Activated effector memory CD4-positive, alpha-beta T cell treated with anti-CD3 and anti-CD28 coated beads, Interleukin-2, amount 50 U/mL, for 16 hours (primary cell): ENCODE data around the gene CTTN.

ENCODE experiments used
- DNase-seq: peaks from one replicate; pipeline ENCODE4 v3.0.0-alpha.2; 2020

CTTN gene

DNA sequence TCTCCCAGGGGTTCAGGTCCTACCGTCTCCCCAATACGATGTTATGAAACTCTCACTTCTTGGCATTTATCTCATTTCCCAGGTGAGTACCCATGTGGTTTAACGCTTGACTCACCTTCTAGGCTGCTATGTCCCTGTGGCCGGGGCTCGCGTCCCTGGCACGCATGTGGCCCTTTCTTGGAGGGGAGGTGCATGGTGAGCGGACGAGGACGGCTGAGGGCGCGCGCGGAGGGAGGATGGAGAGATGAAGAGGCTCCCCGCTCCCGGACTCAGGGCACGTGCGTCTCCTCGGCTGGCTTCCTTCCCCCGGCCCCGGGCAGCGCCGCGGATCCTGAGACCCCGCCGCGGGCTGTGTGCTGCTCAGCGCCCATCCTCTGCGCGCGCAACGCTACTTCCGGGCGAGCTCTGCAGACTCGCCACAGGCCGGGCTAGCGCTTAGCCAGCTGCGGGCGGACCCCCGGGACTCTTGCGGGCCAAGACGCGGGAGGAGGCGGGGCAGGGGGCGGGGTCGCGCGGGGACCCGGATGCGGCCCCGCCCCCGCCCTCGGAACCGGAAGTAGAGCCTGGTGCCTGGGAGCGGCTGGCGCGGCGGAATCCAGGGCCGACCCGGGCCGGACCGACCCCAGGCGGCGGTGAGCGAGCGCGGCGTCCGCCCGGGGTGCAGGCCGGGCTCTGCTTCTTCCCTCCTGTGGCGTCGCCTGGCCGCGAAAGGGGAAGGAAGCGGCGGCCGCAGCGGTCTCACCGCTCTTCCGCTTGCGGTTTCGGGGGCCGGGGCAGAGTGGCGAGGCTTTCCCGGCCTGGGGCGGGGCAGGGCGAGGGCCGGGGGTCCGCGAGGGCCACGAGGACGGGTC, at the start of gene CTTN:
TSS of gene CTTN (plus strand) at position 547 of the 851 bp plus-strand sequence. CDS start 8,769 bp downstream, outside the sequence.
- peak; percentile 88 for DNase-seq

DNA sequence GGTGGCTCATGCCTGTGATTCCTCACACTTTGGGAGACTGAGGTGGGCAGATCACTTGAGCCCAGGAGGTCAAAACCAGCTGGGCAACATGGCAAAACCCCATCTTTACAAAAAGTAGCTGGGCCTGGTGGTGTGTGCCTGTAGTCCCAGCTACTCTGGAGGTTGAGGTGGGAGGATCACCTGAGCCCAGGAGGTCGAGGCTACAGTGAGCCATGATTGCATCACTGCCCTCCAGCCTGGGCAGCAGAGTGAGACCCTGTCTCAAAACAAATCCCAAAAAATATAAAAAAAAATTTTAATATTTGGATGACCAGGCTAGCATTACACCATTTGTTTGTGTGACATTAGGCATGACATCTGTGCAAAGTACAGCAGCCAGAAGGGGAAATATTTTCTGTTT, 49.7 kb upstream of the CTTN start:
- DNase-seq: no peak

DNA sequence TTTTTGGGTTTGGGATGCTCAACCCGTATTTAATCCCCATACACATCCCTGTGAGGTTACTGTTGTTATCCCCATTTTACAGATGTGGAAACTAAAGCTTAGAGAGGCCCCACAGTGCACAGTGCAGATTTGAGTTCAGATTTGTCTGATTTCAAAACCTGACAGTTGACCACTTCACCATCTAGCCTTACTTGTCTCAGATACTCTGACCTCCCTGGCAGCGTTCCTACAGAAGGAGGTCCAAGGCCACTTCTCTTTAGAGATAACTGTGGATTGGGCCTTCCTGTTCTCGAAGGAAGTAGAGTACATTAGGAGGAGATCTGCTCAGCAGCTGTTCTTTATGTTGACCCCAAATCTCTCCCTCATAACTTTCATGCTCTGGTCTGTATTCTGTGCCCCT, 46.7 kb upstream of the CTTN start:
- DNase-seq: no peak

DNA sequence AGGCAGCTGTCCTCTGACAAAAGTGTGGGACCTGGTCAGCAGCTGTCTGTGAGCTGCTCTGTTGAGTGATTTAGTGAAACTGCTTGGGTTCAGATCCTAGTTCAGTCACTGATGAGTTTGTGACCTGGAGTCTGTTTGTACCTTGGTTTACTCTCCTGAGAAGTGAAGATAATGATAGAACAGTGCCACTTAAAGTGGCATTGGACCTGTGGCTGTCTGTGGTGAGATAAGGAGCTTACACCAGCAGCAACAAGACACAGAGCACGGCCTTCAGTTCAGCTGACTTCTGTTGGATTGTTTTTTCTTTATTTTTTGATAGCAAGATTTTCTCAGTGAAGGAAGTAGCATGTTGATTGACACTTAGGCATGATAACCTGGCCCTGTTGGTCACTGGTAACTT, 46.2 kb upstream of the CTTN start:
- no peak for DNase-seq

DNA sequence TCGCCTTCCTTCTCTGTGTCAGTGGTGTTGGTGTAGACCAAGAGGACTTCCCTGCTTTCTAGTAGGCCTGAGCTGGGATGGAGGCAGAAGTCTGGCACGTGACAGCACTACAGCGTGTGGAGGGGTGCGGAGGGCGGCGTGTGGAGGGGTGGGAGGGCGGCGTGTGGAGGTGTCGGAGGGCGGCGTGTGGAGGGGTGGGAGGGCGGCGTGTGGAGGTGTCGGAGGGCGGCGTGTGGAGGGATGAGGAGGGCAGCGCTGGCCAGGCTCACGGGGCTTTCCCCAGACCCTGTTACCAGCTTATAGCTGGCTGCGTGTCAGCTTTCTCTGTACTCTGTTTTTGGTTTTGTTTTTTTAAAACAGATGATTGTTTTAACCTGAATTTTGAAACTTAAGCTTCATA, 45.7 kb upstream of the CTTN start:
- DNase-seq: no peak

DNA sequence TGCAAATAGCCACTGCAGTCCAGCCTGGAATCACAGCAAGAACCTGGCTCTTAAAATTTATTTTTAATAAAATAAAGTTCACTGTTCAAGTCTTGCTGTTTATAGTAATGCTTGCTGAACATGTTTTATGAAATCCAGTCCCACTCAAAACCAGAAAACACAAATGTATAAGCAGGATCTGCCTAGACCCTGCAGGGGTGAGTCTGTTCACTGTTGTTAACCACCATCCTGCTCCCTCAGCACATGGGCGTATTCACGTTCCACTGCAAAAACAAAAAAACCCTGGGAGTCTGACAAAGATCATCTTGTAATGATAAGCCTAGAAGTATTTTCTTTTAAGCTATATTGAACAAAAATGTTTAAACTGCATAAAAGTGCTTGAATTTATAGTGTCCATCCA, 45.0 kb upstream of the CTTN start:
- DNase-seq: no peak

DNA sequence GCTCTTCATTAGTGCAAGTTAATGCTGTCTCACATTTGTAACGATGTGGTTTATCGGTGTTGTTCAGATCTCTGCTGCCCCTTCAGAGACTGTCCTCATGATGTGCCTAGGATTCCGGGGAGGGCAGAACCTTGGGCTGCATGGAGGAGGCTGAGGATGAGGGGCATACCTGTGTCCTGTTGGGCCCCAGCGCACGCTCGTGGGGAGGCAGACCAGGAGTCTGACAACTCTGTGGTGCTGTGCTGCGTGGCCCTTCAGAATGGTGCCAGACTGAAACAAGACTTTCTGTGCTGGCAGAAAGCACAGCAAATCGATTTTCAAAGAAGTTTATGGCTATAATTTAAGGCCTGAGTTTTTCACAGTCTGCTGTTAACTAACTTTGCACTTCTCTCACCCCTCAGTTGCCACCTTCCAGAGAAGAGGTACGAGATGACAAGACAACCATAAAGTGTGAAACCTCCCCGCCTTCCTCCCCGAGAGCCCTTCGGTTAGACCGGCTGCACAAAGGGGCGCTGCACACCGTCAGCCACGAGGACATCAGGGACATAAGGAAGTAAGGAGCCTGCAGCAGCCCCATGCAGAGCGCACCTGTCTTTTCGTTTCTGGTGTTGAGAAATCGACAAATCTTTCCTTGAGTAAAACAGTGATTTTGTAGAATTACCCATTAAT, 44.3 kb upstream of the CTTN start:
- DNase-seq: no peak

DNA sequence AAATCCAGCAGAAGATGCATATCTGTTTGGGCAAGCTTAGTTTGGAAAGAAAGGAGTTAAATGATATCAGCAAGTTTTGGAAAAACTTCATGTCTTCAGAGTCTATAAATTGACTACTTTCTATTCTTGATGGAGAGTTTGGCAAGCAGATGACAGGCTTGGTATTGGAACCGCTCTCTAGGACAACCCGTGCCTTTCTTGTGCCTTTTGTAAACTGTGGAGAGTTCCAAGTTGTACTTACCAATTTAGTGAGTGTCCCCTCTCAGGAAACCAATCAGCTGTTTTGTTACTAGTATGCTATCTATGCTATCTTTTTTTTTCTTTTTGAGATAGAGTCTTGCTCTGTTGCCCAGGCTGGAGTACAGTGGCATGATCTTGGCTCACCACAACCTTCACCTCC, 43.7 kb upstream of the CTTN start:
- DNase-seq: no peak

DNA sequence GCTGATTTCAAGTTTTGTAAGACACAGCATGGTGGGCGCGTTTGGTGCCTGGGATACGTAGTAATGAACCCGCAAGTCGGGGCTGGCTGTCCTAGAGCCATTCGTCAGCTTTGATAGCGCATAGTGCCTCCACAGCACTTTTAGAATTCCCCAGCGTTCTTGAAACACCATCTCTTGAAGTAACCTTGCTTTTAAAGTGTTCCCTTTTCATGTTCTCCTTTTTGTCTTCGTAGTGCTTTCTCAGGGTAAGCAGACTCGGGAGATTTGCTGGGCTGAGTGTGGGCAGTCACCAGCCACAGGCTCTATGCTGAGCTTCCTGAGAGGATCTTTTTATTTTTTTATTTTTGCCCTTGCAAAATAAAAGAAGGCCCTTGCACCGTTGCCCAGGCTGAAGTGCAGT, 39.6 kb upstream of the CTTN start:
- DNase-seq: no peak

DNA sequence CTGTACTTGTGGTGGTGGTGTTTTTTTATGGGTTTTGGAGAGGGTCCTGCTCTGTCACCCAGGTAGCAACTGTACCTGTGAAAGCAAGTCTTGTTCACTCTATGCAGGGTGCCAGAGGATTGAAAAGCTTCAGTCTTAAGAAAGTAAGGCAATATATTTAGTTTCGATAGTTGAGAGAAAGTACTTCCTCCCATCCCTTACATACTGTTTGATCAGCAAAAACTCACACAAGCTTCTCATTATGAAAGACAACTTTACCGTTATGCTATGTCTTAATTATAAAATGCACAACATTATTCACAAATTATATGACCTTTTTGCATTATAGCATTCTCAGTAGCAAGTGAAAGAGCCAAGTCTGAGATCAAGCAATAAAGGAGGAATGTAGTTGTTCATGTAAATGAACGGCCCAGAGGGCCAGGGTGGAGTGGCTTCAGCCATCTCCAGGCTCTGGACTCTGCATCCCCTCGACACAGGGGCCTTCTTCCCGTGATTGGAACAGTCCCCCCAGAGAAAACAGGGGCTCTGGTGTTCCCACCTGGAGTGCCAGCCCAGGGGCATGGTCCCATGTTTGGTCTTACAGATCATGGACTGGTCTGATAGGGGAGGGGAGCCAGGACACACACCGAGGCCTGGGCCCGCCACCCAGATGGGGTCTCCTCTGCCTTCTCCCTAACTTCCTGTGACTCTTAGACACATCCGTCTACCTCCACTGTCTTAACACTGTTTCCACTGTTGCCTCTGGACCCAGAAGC, 38.7 kb upstream of the CTTN start:
- DNase-seq: no peak

DNA sequence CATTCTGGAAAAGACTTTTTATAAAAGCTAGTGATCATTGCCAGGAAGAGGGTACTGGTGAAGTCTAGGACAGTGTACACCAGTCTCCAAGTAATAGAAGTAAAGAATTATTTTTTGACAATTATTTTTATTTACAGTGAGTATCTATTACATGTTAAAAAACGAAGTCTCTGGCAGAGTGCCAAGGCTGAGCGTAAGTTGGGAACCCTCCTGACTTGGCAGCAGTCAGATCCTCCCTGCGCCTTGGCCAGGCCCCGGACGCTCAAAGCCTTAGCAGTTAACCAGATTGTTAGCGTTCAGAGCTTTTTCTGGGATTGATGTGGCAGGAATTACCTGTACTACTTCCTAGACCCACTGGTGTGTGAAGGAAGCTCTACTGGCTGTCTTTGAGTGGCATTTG, 38.1 kb upstream of the CTTN start:
- no peak for DNase-seq

DNA sequence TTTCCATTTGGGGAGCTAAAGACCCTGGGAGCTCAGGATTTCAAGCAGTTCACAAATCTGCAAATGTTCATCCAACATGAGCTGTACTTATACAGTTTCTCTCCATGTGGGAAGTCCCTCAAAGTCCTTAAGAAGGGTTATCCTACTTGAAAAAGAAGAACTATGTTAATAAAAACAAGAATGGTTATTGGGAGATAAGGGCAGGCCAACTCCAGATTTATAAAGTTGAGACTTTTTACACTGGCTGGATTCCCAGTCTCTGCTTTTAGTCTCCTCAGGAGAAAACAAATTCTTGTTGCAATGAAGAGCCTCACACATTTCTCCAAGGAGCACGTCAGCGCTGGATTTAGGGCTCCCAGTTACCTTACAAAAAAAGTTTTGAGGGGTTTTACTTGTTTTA, 34.2 kb upstream of the CTTN start:
- no peak for DNase-seq

DNA sequence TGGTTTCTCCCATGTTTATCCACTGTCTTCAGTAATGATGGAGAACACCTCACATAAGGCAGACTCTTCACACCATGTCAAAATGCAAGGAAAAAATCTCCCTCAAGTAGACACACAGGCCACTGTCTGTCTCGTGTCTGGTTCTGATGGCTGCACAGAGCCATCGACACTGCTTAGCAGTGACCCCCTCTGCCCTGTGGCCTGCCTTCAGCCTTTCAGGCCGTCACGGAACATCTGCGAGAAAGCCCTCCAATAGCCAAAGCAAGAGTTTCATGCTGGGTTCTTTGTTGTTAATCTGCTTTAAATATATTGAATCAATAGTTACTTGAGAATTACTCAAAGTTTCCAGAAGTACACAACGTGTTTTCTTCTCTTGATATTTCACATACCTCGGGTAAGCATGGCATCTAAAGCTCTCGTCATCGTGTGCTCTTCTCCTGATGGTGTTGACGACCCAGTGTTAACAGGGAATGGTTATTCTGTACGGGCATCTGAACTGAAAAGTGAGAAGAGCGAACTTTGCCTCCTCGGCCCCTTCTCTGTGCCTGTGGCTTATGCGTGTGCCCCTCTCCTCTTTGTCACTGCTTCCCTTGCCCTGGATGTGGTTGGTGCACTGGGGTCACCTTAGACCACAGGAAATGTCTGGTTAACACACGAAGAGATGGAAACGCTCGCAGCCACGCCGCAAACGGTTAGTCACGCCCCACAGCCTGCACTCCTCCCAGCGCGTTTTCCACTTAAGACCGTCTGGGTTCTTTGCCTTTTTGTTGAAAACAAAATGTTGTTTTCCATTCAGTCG, 33.4 kb upstream of the CTTN start:
- DNase-seq: peak; percentile 83

DNA sequence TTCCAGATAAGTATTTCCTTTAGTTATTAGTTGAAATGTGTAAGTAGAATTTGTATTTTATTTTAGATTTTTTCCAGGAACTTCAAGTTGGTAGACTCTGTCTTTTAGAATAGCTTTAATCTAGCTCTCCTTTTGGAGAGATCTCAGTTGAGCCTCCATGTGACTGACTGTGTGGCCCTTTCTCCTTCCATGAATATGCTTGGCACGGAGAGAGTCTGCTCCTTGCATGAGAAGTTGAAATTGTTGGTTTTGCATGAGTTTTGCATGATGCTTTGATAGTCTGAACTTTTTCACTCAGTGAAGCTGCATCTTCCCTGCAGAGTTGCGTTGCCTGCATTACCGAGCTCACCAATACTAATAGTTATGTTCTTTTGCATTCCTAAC, 32.8 kb upstream of the CTTN start:
- no peak for DNase-seq

DNA sequence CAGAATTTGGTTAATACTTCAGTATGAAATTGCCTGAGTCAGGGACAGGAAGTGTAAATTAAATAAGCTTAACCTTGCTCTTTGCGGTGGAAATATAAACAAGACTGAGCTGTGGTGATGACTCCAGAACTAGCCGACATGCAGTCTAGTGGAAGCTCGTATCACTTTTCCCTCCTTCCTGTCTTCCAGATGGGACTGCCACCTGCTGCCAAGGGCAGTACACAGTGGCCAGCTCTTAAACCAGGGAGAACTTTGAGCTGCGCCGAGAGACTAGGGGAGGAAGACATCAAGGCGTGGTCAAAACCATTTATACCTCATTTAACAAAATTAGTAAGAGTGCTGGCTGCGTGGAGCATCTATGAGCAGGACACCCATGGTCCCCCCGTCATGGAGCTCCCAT, 31.3 kb upstream of the CTTN start:
- no peak for DNase-seq

DNA sequence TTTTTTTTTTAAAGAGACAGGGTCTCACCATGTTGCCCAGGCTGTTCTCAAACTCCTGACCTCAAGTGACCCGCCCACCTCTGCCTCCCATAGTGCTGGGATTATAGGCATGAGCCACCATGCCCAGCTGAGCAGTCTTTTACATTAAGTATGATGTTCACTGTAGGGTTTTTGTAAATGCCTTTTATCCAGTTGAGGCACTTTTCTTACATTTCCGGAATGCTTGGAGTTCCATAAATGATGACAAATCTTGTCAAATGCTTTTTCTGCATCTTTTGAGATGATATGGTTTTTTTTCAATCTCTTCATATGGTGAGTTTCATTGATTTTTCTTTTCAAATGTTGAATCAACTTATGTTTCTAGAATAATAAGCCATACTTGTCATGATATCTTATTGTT, 29.4 kb upstream of the CTTN start:
- no peak for DNase-seq

DNA sequence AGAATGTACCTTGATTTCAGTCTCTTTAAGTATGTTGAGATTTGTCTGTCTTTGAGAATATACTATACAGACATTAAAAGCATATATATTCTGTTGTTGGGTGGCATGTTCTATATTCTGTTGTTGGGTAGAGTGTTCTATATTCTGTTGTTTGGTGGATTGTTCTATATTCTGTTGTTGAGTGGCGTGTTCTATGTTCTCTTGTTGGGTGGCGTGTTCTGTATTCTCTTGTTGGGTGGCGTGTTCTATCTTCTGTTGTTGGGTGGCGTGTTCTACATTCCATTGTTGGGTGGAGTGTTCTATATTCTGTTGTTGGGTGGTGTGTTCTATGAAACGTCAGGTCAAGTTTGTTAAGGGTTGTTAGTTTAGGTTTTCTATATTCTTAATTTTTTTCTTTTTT, 27.1 kb upstream of the CTTN start:
- no peak for DNase-seq

DNA sequence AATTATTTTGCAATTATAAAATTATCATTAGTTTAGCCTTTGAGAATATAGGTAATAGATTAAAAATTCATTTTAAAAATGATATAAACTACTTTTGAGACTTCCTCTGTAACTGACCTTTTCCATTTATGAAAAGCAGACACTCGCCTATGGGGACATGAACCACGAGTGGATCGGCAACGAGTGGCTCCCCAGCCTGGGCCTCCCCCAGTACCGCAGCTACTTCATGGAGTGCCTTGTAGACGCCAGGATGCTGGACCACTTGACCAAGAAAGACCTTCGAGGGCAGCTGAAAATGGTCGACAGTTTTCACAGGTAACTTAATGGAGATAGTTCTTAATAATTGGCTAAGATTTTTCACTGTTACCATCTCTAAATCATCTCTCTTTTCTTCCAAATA, 26.3 kb upstream of the CTTN start:
- no peak for DNase-seq

DNA sequence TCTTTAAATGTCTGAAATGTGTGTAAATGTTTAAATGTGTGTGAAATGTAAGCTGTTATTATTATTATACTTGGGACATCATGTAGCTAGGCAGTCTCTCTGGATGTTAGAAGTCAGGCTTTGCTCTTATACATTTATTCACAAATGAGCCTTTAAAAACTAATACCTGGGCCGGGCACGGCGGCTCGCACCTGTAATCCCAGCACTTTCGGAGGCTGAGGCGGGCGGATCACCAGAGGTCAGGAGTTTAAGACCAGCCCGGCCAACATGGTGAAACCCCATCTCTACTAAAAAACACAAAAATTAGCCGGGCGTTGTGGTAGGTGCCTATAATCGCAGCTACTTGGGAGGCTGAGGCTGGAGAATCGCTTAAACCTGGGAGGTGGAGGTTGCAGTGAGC, 21.7 kb upstream of the CTTN start:
- DNase-seq: no peak

DNA sequence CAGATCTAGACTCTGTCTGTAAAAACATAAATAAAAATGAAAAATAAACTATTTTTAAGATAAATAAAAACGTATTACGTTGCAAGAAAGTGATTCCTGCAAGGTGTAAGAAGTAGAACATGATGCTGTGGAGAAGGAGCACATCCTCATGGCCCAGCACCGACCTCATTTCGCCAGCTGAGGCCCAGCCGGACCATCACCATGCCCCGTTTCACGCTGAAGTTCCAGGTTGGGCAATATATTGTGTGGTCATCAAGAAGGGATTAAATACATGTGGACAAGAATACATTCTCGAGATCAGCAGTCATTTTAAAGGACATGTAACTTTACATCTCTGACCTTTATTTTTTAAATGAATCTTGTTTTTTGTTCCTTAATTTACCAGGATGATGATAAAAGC, 20.7 kb upstream of the CTTN start:
- no peak for DNase-seq

DNA sequence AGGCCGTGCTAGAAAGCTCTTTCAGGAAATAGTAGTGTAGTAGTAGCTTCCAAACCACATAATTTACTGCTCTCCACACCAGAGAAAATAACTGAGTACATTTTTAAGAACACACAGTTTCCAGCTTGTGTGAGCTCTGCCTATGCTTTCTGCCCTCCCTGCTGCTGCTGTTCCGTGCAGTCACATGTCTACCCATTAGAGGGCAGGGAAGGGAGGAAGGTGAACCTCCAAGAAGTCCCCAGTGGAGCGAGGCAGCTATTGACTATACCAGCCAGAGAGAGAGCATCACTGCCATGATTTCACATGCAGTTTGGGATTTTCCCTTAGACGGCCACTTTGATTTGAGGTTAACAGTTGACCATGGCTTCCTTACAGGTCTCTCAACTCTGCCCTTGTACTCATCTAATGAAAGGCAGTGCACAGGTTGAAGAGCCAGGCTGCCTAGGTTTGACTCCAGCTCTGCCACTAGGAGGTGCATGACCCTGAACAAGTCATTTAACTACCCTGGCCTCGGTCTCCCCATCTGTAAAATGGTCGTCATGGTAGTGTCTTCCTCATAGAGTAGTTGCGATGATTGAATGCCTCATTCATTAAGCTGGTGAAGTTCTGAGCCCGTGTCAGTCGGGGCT, 19.7 kb upstream of the CTTN start:
- no peak for DNase-seq

DNA sequence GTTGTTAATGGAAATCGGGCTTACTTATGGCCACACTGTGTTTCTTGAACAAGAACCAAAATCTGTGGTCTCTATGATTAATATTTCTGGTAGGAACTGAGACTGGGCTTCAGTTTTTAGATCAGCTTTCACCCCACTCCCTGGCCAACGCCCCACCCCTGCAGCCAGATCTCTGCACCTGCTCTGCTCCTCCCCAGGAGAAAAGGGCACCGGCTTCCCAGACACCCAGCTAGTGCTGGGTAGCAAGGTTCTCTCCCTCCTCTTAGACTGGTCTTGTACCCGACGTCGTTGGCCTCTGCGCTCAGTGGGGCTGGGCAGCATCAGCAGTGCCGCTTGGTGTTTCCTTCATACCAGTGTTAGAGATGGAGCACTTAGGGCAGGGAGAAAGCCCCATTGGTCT, 17.0 kb upstream of the CTTN start:
- no peak for DNase-seq
